ENCODE measurements around the gene FGF10.

Gene FGF10

DNA sequence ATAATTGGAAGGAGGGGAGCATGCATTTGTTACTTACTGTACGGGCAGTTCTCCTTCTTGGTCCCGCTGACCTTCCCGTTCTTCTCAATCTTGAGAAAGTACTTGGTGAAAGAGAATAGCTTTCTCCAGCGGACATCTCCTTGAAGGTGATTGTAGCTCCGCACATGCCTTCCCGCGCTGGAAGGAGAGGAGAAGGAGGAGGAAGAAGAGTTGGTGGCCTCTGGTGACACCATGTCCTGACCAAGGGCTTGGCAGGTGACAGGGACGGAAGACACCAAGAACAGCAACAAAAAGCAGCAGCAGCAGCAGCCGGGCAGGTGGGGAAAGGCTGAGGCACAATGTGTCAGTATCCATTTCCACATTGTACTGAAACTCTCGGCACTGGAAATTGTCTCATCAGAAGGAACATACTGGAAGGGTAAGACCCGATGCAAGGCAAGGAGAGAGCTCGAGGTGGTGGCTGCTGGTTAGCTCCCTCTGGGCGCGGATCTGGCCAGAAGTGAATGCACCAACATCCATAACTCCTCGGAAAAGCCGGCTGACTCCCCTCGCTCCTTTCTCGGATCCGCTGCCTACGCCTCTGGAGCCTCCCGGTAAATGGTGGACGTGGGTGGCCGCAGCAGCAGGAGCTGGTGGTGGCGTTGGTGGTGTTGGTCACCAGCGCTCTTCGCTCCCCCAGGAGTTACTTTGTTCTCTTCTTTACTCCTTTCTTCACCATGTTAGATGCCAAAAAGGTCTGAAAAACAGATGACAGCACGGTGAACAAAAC is 715 bp downstream of the FGF10 start:
- DNase-seq: no peak
- peak overlapping the region; percentile 58 for H3K4me2 ChIP-seq (ENCODE audit: low read depth, low read length)

DNA sequence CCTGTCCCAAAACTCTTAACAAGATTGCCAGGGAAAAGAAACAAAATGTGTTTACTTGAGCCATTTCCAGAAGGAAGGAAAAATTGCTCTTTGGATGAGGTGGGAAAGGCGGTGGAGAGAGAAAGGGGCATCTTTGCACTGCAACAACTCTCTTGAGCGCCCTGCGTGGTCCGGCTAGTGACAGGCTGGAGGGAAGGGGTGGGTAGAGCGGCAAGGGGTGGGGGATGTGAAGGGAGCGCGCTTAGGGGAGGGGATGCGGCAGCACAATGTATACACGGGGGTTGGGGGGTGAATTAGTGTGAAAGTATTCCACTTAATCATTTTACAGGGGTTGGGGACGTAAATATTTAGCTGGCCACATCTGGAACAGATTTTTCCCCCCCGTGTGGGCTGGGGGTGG is 1.3 kb downstream of the FGF10 start:
- H3K4me3 ChIP-seq (ENCODE audit: low read length): no peak overlapping the region
- no peaks in the 10 kb centered on the region for H3K9me2 ChIP-seq (replicated peaks; ENCODE audit: insufficient read depth, low read length)
- no peak overlapping the region for H3K27ac ChIP-seq (ENCODE audit: low read length)
- no peaks in the 10 kb centered on the region for H3F3A ChIP-seq (ENCODE audit: insufficient read depth, low read length)
- no peaks in the 10 kb centered on the region; the same call in 1 of the 2 replicates for H3K9me3 ChIP-seq (replicated peaks; ENCODE audit: insufficient read depth, low read length)
- H3K4me1 ChIP-seq (ENCODE audit: low read length): no peaks in the 10 kb centered on the region
- TF ChIP-seq EZH2phosphoT487 (IDR thresholded peaks at IDR 0.05; ENCODE audit: low read length) (no peak), EZH2 (optimal IDR thresholded peaks at IDR 0.05; ENCODE audit: low read depth, low read length) (no peak)
- TF ChIP-seq, protein P1, sequence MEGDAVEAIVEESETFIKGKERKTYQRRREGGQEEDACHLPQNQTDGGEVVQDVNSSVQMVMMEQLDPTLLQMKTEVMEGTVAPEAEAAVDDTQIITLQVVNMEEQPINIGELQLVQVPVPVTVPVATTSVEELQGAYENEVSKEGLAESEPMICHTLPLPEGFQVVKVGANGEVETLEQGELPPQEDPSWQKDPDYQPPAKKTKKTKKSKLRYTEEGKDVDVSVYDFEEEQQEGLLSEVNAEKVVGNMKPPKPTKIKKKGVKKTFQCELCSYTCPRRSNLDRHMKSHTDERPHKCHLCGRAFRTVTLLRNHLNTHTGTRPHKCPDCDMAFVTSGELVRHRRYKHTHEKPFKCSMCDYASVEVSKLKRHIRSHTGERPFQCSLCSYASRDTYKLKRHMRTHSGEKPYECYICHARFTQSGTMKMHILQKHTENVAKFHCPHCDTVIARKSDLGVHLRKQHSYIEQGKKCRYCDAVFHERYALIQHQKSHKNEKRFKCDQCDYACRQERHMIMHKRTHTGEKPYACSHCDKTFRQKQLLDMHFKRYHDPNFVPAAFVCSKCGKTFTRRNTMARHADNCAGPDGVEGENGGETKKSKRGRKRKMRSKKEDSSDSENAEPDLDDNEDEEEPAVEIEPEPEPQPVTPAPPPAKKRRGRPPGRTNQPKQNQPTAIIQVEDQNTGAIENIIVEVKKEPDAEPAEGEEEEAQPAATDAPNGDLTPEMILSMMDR (IDR thresholded peaks at IDR 0.05; ENCODE audit: low read length): no peak
- DNase-seq: no peak
- H4K20me1 ChIP-seq (ENCODE audit: insufficient read depth, low read length): no peaks in the 10 kb centered on the region
- no peak overlapping the region for H2AFZ ChIP-seq (ENCODE audit: low read length)
- no peaks in the 10 kb centered on the region for H3K36me3 ChIP-seq (replicated peaks; ENCODE audit: insufficient read depth, low read length)
- H3K27me3 ChIP-seq (replicated peaks; ENCODE audit: insufficient read depth, low read length): no peaks in the 10 kb centered on the region
- H3K79me2 ChIP-seq (ENCODE audit: low read length): no peaks in the 10 kb centered on the region
- no peak overlapping the region for H3K9ac ChIP-seq (ENCODE audit: low read length)
- no peak overlapping the region for H3K4me2 ChIP-seq (ENCODE audit: low read depth, low read length)

More for the DNA sequence above, 715 bp downstream of the FGF10 start:
- Histone ChIP-seq H3K4me3 (ENCODE audit: low read length) (peak overlapping the region; percentile 58), H3K4me1 (ENCODE audit: low read length) (no peaks in the 10 kb centered on the region), H3K9ac (ENCODE audit: low read length) (no peak overlapping the region), H3K27me3 (replicated peaks; ENCODE audit: insufficient read depth, low read length) (no peaks in the 10 kb centered on the region), H3K27ac (ENCODE audit: low read length) (no peak overlapping the region), H3K36me3 (replicated peaks; ENCODE audit: insufficient read depth, low read length) (no peaks in the 10 kb centered on the region), H3F3A (ENCODE audit: insufficient read depth, low read length) (no peaks in the 10 kb centered on the region), H3K9me2 (replicated peaks; ENCODE audit: insufficient read depth, low read length) (no peaks in the 10 kb centered on the region), H4K20me1 (ENCODE audit: insufficient read depth, low read length) (no peaks in the 10 kb centered on the region), H3K9me3 (replicated peaks; ENCODE audit: insufficient read depth, low read length) (no peaks in the 10 kb centered on the region; the same call in 1 of the 2 replicates), H2AFZ (ENCODE audit: low read length) (peak overlapping the region; percentile 59), H3K79me2 (ENCODE audit: low read length) (no peaks in the 10 kb centered on the region)
- TF ChIP-seq, protein P1 (IDR thresholded peaks at IDR 0.05; ENCODE audit: low read length): no peak
- TF ChIP-seq EZH2 (optimal IDR thresholded peaks at IDR 0.05; ENCODE audit: low read depth, low read length): no peak
- no peak for TF ChIP-seq EZH2phosphoT487 (IDR thresholded peaks at IDR 0.05; ENCODE audit: low read length)

- H3F3A ChIP-seq (ENCODE audit: insufficient read depth, low read length): no peaks in the 10 kb centered on the region
- H3K36me3 ChIP-seq (replicated peaks; ENCODE audit: insufficient read depth, low read length): no peaks in the 10 kb centered on the region
- no peak overlapping the region for H3K4me3 ChIP-seq (ENCODE audit: low read length)
- no peak for TF ChIP-seq EZH2phosphoT487 (IDR thresholded peaks at IDR 0.05; ENCODE audit: low read length)
- TF ChIP-seq EZH2 (optimal IDR thresholded peaks at IDR 0.05; ENCODE audit: low read depth, low read length): no peak
- TF ChIP-seq, protein P1 (IDR thresholded peaks at IDR 0.05; ENCODE audit: low read length): no peak
- no peak overlapping the region for H3K9ac ChIP-seq (ENCODE audit: low read length)
- H3K4me1 ChIP-seq (ENCODE audit: low read length): no peaks in the 10 kb centered on the region
- H3K4me2 ChIP-seq (ENCODE audit: low read depth, low read length): no peak overlapping the region
- no peak for DNase-seq
- no peak overlapping the region for H3K27ac ChIP-seq (ENCODE audit: low read length)
- no peaks in the 10 kb centered on the region for H4K20me1 ChIP-seq (ENCODE audit: insufficient read depth, low read length)
- no peak overlapping the region for H2AFZ ChIP-seq (ENCODE audit: low read length)
- no peaks in the 10 kb centered on the region for H3K79me2 ChIP-seq (ENCODE audit: low read length)
- no peaks in the 10 kb centered on the region for H3K9me2 ChIP-seq (replicated peaks; ENCODE audit: insufficient read depth, low read length)
- no peaks in the 10 kb centered on the region; the same call in 1 of the 2 replicates for H3K9me3 ChIP-seq (replicated peaks; ENCODE audit: insufficient read depth, low read length)
- H3K27me3 ChIP-seq (replicated peaks; ENCODE audit: insufficient read depth, low read length): no peaks in the 10 kb centered on the region
Observed at GRCh38 chr5:44387406-44387805, 1.8 kb downstream of the FGF10 start.
